WTC11 (cell line): ENCODE measurements around the gene DDO. TPM values are rescaled to one million over a fixed set of nuclear protein-coding genes. Genes with fewer than 3 reads are reported as not detected.

Experiments used
- ATAC-seq: fragments of 200-7000 bp; cut with Tn5 transposase; 2 replicates; pipeline ENCODE4 v1.10.0; 2021; ENCODE audit warnings: mild to moderate bottlenecking, moderate library complexity
- CTCF ChIA-PET: fragments of 300-600 bp; sonication (Branson Sonifier 250); formaldehyde crosslinking; loops from one replicate; lab custom pipeline; 2021; ENCODE audit warnings: antibody characterized with exemption; lab: Charles Lee
- POLR2A ChIA-PET: fragments of 350-600 bp; sonication (Branson Sonifier 250); formaldehyde crosslinking; loops from one replicate; lab custom pipeline; 2021; ENCODE audit warnings: antibody characterized with exemption; lab: Charles Lee
- DNase-seq: peaks from one replicate; pipeline ENCODE4 v3.0.0; 2021; ENCODE audit warnings: low spot score
- H3K27ac Mint-ChIP-seq: 2 replicates; pipeline ENCODE4 v1.8.0; 2021; ENCODE audit warnings: mixed read lengths
- H3K27me3 Mint-ChIP-seq: 2 replicates; pipeline ENCODE4 v1.8.0; 2021; ENCODE audit warnings: low read depth, mild to moderate bottlenecking, moderate library complexity, mixed read lengths
- H3K36me3 Mint-ChIP-seq: 2 replicates; pipeline ENCODE4 v1.8.0; 2021; ENCODE audit warnings: mixed read lengths
- H3K4me1 Mint-ChIP-seq: 2 replicates; pipeline ENCODE4 v1.8.0; 2022; ENCODE audit warnings: mixed read lengths
- H3K4me3 Mint-ChIP-seq: 2 replicates; pipeline ENCODE4 v1.8.0; 2021; ENCODE audit warnings: mild to moderate bottlenecking, moderate library complexity, mixed read lengths
- H3K9me3 Mint-ChIP-seq: 2 replicates; pipeline ENCODE4 v1.8.0; 2021; ENCODE audit warnings: mixed read lengths
- ATF1 ChIP-seq: sonication (generic); formaldehyde crosslinking; IDR thresholded peaks from 2 replicates; pipeline ENCODE4 v1.8.1; 2023; ENCODE audit warnings: mild to moderate bottlenecking, moderate library complexity, missing genetic modification reagents
- ATF3 ChIP-seq: sonication (generic); formaldehyde crosslinking; conservative IDR thresholded peaks from 2 replicates; pipeline ENCODE4 v1.8.1; 2022; ENCODE audit warnings: mild to moderate bottlenecking, missing genetic modification reagents
- FOXJ3 ChIP-seq: sonication (generic); formaldehyde crosslinking; IDR thresholded peaks from 2 replicates; pipeline ENCODE4 v1.9.0; 2021; ENCODE audit warnings: missing genetic modification reagents, mild to moderate bottlenecking, borderline replicate concordance
- FOXK1 ChIP-seq: sonication (generic); formaldehyde crosslinking; IDR thresholded peaks from 2 replicates; pipeline ENCODE4 v1.8.0; 2022; ENCODE audit warnings: mild to moderate bottlenecking, moderate library complexity, missing genetic modification reagents
- GABPB1 ChIP-seq: sonication (generic); formaldehyde crosslinking; IDR thresholded peaks from 2 replicates; pipeline ENCODE4 v1.8.1; 2023; ENCODE audit warnings: mild to moderate bottlenecking, missing genetic modification reagents
- GRHL2 ChIP-seq: fragments of 250-450 bp; sonication (Bioruptor Pico); IDR thresholded peaks from 2 replicates; pipeline ENCODE4 v1.8.0; 2022; ENCODE audit warnings: mild to moderate bottlenecking, moderate library complexity; ENCODE audit not compliant: insufficient replicate concordance, severe bottlenecking
- HMGA2 ChIP-seq: fragments of 250-450 bp; sonication (Bioruptor Pico); IDR thresholded peaks from 2 replicates; pipeline ENCODE4 v1.4.0; 2021; ENCODE audit warnings: mild to moderate bottlenecking, moderate library complexity
- JAZF1 ChIP-seq: fragments of 250-450 bp; sonication (Bioruptor Pico); IDR thresholded peaks from 2 replicates; pipeline ENCODE4 v1.9.0; 2021; ENCODE audit warnings: moderate library complexity, mild to moderate bottlenecking, inconsistent platforms
- NR3C1 ChIP-seq: sonication (generic); formaldehyde crosslinking; conservative IDR thresholded peaks from 2 replicates; pipeline ENCODE4 v1.8.1; 2023; ENCODE audit warnings: low read depth, mild to moderate bottlenecking, missing genetic modification reagents
- RORB ChIP-seq: fragments of 250-450 bp; sonication (Bioruptor Pico); IDR thresholded peaks from 2 replicates; pipeline ENCODE4 v1.9.0; 2021; ENCODE audit warnings: mild to moderate bottlenecking
- STAT6 ChIP-seq: sonication (generic); formaldehyde crosslinking; conservative IDR thresholded peaks from 2 replicates; pipeline ENCODE4 v1.8.1; 2023; ENCODE audit warnings: mild to moderate bottlenecking, low read depth, missing genetic modification reagents, moderate library complexity
- ZNF281 ChIP-seq: sonication (generic); formaldehyde crosslinking; IDR thresholded peaks from 2 replicates; pipeline ENCODE4 v1.8.0; 2023; ENCODE audit warnings: mild to moderate bottlenecking, missing genetic modification reagents
- ZNF671 ChIP-seq: fragments of 250-450 bp; sonication (Bioruptor Pico); IDR thresholded peaks from 2 replicates; pipeline ENCODE4 v1.8.0; 2021; ENCODE audit warnings: mild to moderate bottlenecking
- total RNA-seq: library from RNA; stranded (reverse); gene quantifications from 3 replicates; pipeline ENCODE4 v1.2.3, GENCODE V29; 2021
- TF ChIP-seq, protein P1 (sequence below): sonication (generic); formaldehyde crosslinking; IDR thresholded peaks from 2 replicates; pipeline ENCODE4 v1.8.1; 2022; ENCODE audit warnings: mild to moderate bottlenecking, moderate library complexity, missing genetic modification reagents
- TF ChIP-seq, protein P2 (sequence below): sonication (generic); formaldehyde crosslinking; IDR thresholded peaks from 2 replicates; pipeline ENCODE4 v1.8.1; 2022; ENCODE audit warnings: mild to moderate bottlenecking, missing genetic modification reagents, moderate library complexity, borderline replicate concordance
- TF ChIP-seq, protein P3 (sequence below): sonication (generic); formaldehyde crosslinking; IDR thresholded peaks from 2 replicates; pipeline ENCODE4 v1.8.1; 2022; ENCODE audit warnings: low read depth, mild to moderate bottlenecking, moderate library complexity, missing genetic modification reagents, borderline replicate concordance
- TF ChIP-seq, protein P4 (sequence below): sonication (generic); formaldehyde crosslinking; IDR thresholded peaks from 2 replicates; pipeline ENCODE4 v1.8.1; 2022; ENCODE audit warnings: low read depth, missing genetic modification reagents, borderline replicate concordance

DDO gene
- total RNA-seq, 1 experiment from 2014 or later: not detected

- POLR2A ChIA-PET: no interaction called here
These were observed 46.0 kb upstream of the DDO start for GRCh38 chr6:110461376-110461775.

More at GRCh38 chr6:110461376-110461775, 46.0 kb upstream of the DDO start:
- H3K27ac Mint-ChIP-seq: no peak overlapping the region
- no peaks in the 10 kb centered on the region for H3K4me1 Mint-ChIP-seq
- CTCF ChIA-PET: no interaction called here
- no peaks in the 10 kb centered on the region; the same call in 1 of the 2 replicates for H3K27me3 Mint-ChIP-seq
- H3K36me3 Mint-ChIP-seq: peaks cover 24% of the 10 kb centered on the region
- ATAC-seq (no peak), DNase-seq (no peak)
- H3K9me3 Mint-ChIP-seq: peaks cover 64% of the 10 kb centered on the region
- TF ChIP-seq ATF3 (CRISPR knock-in tag) (no peak), GABPB1 (no peak), STAT6 (CRISPR knock-in tag) (no peak), HMGA2 (no peak), GRHL2 (CRISPR knock-in tag) (no peak), FOXK1 (CRISPR knock-in tag) (no peak), ATF1 (no peak), ZNF671 (CRISPR knock-in tag) (no peak), NR3C1 (CRISPR knock-in tag) (no peak), FOXJ3 (CRISPR knock-in tag) (no peak), RORB (CRISPR knock-in tag) (no peak), ZNF281 (CRISPR knock-in tag) (no peak), JAZF1 (CRISPR knock-in tag) (no peak)
- TF ChIP-seq, protein P1, sequence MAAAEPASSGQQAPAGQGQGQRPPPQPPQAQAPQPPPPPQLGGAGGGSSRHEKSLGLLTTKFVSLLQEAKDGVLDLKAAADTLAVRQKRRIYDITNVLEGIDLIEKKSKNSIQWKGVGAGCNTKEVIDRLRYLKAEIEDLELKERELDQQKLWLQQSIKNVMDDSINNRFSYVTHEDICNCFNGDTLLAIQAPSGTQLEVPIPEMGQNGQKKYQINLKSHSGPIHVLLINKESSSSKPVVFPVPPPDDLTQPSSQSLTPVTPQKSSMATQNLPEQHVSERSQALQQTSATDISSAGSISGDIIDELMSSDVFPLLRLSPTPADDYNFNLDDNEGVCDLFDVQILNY (CRISPR knock-in tag): no peak
- TF ChIP-seq, protein P2, sequence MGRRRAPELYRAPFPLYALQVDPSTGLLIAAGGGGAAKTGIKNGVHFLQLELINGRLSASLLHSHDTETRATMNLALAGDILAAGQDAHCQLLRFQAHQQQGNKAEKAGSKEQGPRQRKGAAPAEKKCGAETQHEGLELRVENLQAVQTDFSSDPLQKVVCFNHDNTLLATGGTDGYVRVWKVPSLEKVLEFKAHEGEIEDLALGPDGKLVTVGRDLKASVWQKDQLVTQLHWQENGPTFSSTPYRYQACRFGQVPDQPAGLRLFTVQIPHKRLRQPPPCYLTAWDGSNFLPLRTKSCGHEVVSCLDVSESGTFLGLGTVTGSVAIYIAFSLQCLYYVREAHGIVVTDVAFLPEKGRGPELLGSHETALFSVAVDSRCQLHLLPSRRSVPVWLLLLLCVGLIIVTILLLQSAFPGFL (CRISPR knock-in tag): no peak
- TF ChIP-seq, protein P3, sequence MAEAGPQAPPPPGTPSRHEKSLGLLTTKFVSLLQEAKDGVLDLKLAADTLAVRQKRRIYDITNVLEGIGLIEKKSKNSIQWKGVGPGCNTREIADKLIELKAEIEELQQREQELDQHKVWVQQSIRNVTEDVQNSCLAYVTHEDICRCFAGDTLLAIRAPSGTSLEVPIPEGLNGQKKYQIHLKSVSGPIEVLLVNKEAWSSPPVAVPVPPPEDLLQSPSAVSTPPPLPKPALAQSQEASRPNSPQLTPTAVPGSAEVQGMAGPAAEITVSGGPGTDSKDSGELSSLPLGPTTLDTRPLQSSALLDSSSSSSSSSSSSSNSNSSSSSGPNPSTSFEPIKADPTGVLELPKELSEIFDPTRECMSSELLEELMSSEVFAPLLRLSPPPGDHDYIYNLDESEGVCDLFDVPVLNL (CRISPR knock-in tag): no peak
- TF ChIP-seq, protein P4, sequence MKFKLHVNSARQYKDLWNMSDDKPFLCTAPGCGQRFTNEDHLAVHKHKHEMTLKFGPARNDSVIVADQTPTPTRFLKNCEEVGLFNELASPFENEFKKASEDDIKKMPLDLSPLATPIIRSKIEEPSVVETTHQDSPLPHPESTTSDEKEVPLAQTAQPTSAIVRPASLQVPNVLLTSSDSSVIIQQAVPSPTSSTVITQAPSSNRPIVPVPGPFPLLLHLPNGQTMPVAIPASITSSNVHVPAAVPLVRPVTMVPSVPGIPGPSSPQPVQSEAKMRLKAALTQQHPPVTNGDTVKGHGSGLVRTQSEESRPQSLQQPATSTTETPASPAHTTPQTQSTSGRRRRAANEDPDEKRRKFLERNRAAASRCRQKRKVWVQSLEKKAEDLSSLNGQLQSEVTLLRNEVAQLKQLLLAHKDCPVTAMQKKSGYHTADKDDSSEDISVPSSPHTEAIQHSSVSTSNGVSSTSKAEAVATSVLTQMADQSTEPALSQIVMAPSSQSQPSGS (CRISPR knock-in tag): no peak
- TF ChIP-seq, all 79 proteins: peak for 0
- H3K4me3 Mint-ChIP-seq: no peak overlapping the region
